Measurements from ENCODE around the gene OSBPL7.

Gene OSBPL7

DNA sequence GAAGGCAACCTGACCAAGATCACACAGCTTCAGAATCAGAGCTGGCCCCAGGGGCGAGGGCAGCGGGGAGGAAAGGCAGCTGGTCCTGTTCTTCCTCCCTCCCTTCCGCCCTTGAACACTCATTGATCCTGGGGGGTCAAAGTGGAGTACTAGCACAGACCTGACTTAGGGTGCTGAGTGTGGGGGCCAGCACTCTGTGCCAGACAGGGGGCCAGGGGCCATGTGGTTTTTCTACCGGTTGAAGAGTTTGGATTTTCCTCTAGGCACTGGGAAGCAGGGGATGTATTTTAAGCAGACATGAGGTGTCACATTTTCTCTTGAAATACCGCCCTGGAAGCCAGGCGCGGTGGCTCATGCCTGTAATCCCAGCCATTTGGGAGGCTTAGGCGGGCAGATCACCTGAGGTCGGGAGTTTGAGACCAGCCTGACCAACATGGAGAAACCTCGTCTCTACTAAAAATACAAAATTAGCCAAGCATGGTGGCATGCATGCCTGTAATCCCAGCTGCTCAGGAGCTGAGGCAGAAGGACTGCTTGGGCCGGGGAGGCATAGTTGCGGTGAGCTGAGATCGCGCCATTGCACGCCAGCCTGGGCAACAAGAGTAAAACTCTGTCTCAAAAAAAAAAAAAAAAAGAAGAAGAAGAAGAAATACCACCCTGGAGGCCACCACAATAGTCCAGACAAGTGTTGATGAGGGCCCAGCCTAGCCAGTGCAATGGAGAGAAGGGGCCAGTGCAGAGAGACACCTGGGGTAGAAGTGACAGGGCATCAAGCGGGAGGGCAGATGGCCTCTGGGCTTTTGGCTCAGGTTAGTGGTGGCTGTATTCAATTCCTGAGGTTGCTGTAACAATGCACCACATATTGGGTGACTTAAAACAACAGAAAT is 15.3 kb downstream of the OSBPL7 start:
- DNase-seq (ENCODE audit: insufficient read length, low spot score) (no peak), FAIRE-seq (no peak)
- TF ChIP-seq, protein P1, sequence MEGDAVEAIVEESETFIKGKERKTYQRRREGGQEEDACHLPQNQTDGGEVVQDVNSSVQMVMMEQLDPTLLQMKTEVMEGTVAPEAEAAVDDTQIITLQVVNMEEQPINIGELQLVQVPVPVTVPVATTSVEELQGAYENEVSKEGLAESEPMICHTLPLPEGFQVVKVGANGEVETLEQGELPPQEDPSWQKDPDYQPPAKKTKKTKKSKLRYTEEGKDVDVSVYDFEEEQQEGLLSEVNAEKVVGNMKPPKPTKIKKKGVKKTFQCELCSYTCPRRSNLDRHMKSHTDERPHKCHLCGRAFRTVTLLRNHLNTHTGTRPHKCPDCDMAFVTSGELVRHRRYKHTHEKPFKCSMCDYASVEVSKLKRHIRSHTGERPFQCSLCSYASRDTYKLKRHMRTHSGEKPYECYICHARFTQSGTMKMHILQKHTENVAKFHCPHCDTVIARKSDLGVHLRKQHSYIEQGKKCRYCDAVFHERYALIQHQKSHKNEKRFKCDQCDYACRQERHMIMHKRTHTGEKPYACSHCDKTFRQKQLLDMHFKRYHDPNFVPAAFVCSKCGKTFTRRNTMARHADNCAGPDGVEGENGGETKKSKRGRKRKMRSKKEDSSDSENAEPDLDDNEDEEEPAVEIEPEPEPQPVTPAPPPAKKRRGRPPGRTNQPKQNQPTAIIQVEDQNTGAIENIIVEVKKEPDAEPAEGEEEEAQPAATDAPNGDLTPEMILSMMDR (IDR thresholded peaks at IDR 0.05; ENCODE audit: insufficient read depth, missing control alignments), result no peak

DNA sequence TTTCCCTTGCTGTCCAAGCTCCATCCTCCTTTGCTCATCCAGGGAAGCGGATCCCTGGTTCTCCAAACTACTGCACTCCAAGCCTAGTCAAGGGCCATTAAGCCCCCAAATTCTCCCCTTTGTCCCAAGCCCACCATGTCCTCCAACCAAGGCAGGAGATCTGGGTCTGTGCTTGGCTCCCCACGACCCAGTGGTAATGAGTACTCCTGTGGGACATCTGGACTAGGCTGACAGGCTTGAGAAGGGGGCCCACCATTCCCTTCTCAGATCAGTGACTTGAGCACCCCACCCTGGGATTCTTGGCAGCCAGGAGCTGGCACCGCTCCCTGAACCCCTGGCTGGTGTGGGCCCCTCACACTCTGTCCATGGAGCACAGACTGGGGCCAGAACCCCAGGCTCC is 17.1 kb downstream of the OSBPL7 start:
- FAIRE-seq (no peak), DNase-seq (ENCODE audit: insufficient read length, low spot score) (no peak)
- TF ChIP-seq, protein P1 (IDR thresholded peaks at IDR 0.05; ENCODE audit: insufficient read depth, missing control alignments), result no peak

DNA sequence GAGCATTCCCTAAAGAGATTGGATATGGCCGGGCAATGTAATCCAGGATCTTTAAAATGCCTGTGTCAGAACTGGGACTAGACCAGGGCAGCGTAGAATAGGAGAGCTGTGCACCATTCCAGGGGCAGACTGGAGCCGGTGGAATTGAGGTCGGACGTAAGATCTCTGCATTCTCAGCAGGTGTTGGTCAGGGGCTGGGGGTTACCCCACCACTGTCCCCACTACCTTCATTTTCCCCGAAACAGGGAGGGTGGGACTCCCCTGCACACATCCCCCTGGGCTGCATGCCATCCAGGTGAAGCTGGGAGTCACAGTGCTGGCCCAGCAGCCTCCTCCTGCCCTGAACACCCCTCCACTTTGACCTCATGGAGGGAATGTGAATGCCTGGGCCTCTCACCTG is 17.8 kb downstream of the OSBPL7 start:
- FAIRE-seq (no peak), DNase-seq (ENCODE audit: insufficient read length, low spot score) (no peak)
- TF ChIP-seq, protein P1 (IDR thresholded peaks at IDR 0.05; ENCODE audit: insufficient read depth, missing control alignments), result no peak

DNA sequence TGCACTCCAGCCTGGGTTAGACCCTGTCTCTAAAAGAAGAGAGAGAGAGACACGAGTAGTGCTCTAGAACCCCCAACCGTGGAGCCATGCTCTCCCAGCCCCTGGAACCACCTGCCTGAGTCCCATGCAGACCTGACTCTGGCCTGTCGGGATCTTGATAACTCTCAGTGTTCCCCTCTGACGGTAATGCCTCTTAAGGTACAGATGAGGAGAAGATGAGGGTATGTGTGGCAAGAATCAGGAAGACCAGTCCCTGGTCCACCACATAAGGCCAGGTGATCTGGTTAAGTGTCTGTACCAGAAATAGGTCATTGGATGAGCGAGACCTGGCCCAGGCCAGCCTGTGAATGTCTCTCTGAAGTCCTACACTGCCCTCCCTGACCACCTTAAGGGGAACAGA is 18.4 kb downstream of the OSBPL7 start:
- TF ChIP-seq, protein P1 (IDR thresholded peaks at IDR 0.05; ENCODE audit: insufficient read depth, missing control alignments), result no peak
- DNase-seq (ENCODE audit: insufficient read length, low spot score) (no peak), FAIRE-seq (no peak)

GRCh38 chr17:47802341-47803022 is 19.1 kb downstream of the OSBPL7 start:
- peak; percentile 80 for DNase-seq (ENCODE audit: insufficient read length, low spot score)
- FAIRE-seq, result no peak
- TF ChIP-seq, protein P1 (IDR thresholded peaks at IDR 0.05; ENCODE audit: insufficient read depth, missing control alignments), result peak; percentile 75

DNA sequence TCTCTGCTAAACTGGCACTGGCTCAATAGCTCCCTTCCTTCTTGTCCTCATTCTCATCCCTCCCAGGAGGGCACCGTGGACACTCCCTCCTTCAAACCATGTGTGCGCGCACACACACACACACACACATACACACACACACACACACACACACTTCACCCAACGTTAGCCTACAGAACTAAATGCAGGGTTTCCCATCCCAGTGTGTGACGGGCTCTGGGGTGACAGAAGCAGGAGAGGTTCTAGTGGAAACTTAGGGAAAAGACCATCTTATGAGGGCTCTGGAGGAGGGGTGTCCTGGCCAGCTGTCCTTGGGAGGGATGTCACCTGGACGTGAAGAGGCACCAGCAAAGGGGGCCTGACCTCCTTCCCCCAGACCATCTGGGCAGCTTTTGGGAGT is 19.7 kb downstream of the OSBPL7 start:
- no peak for FAIRE-seq
- TF ChIP-seq, protein P1 (IDR thresholded peaks at IDR 0.05; ENCODE audit: insufficient read depth, missing control alignments), result no peak
- DNase-seq (ENCODE audit: insufficient read length, low spot score), result no peak
